Measurements from ENCODE around the gene PNMA8B.

DNA sequence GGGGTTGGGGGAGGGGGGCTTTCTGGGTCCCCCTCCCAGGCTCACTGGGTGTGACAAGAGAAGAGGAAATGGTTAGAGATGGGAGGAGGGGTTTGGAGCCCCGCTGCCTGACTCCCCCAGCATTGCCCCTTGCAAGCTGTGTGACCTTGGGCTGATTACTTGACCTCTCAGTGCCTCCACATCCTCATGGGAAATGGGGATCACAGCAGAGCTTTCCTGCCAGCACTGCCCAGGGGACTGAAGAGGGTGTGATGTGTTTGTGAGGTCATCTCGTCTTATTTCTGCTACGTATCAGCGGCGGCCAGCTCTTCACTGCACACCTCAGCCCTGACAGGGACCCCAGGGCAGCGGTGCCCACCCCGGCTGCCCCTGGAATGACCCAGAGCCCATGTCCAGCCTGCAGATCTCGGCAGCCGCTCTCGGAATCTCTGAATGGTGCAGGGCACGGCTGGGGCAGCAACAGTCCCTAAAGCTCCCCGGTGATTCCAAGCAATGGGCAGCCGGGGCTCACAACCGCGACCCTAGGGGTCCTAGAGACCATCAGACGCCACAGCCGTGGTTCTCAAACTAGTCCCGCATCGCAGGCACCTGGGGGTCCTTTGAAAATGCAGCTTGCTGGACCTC lies 8.4 kb downstream of the PNMA8B start:
- TF ChIP-seq CTCF (IDR thresholded peaks at IDR 0.05) = no peak
- TF ChIP-seq POLR2AphosphoS5 (IDR thresholded peaks at IDR 0.05) = no peak

Data from esophagus muscularis mucosa (tissue), 3 donors.